ENCODE data around the gene SCGB1A1.

SCGB1A1 gene

DNA sequence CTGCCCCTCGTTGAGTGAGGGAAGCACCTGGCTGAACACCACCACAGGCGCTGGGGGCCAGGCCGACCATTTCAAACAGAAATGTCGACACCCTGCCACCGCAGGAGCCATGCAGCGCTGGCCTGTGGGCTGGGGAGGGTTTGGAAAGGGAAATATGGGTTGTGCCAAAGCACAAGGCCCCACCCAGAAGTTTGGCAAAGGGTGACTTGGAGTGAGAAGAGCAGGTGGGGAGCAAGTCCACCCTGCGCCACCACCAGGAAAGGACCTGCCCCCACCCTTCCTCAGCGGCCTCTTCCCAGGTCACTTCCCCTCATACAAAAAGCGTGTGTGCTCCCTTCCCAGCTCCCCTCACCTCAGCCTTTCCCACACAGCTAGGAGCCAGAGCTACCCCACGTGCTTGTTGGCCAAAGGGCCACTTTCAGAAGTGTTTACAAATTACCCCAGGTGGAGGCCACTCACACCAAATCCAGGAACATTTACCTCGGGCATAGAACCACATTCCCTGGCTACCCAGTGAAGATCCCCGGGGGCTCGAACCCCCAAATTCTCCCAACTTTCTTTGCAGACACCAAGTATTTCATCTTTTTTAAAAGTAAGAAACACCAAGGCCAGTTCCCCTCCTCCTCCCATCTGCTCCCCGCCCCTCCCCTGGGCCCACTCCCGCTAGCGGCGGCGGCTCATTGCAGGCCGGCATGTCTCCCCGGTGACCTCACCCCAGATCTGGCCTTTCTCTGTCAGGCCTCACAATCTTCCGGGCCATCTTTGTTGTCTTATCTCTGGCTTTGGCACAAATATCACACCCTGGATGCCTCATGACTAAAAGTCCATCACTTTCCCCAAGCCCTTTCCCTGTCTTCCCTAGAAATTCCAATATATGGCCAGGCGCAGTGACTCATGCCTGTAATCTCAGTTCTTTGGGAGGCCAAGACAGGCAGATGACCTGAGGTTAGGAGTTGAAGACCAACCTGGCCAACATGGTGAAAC, 20.5 kb upstream of the SCGB1A1 start:
- no peak for DNase-seq (ENCODE audit: low read depth)
- TF ChIP-seq, protein P1, sequence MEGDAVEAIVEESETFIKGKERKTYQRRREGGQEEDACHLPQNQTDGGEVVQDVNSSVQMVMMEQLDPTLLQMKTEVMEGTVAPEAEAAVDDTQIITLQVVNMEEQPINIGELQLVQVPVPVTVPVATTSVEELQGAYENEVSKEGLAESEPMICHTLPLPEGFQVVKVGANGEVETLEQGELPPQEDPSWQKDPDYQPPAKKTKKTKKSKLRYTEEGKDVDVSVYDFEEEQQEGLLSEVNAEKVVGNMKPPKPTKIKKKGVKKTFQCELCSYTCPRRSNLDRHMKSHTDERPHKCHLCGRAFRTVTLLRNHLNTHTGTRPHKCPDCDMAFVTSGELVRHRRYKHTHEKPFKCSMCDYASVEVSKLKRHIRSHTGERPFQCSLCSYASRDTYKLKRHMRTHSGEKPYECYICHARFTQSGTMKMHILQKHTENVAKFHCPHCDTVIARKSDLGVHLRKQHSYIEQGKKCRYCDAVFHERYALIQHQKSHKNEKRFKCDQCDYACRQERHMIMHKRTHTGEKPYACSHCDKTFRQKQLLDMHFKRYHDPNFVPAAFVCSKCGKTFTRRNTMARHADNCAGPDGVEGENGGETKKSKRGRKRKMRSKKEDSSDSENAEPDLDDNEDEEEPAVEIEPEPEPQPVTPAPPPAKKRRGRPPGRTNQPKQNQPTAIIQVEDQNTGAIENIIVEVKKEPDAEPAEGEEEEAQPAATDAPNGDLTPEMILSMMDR (IDR thresholded peaks at IDR 0.05; ENCODE audit: control insufficient read depth, extremely low read depth, insufficient read depth): no peak

DNA sequence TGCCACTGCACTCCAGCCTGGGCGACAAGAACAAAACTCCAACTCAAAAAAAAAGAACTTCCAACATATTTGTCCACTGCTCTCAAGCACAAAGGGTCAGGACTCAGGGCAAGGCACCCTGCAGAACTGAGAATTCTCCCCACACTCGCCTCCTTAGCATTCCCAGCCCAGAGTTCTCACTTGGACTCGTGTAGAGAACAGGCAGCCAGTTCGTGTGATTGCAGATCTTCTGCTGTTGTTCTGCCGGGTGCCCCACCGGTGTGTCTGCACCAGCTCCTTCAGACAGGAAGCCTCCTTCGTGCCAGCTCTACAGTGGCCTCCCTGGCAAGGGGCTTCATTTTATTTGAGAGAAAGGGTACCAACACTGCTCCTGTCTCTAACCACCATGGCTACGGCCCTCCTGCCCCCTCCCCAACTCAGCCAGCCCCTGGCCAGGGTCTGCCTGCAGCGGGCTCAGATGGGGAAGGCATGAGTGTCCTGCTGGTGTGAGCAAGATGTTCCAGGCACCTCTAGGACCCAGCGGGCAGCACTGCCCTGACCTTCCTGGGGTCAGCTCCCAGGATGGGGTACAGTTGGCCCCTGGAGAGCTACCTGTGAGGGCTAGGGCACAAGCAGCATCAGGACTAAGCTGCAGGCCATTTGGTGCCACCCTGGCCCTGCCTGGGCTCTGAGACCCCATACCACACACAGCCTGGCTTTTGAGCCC, 19.5 kb upstream of the SCGB1A1 start:
- TF ChIP-seq, protein P1 (IDR thresholded peaks at IDR 0.05; ENCODE audit: control insufficient read depth, extremely low read depth, insufficient read depth): no peak
- DNase-seq (ENCODE audit: low read depth): no peak
- no peak overlapping the region for H3K4me3 ChIP-seq (ENCODE audit: low read depth, low read length)

More for the DNA sequence above, 20.5 kb upstream of the SCGB1A1 start:
- H3K4me3 ChIP-seq (ENCODE audit: low read depth, low read length): no peak overlapping the region

DNA sequence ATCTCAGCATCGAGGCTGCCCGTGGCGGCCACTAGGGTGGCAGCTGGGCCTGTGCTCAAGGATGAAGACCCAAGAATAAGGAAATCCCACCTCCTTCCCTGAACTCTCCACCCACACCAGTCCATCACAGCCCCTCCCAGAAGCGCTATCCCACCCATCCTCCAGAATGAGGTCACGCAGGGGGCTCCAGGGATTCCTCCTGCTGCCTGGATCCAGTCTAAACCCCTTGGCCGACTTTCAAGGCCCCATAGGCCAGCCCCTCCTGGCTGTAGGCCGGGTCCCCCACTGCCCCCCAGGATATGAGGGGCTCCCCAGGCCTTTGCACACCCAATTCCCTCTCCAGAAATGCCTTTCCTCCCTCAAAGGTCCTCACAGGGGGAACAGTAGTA, 19.0 kb upstream of the SCGB1A1 start:
- DNase-seq (ENCODE audit: low read depth): no peak
- no peak overlapping the region for H3K4me3 ChIP-seq (ENCODE audit: low read depth, low read length)
- TF ChIP-seq, protein P1 (IDR thresholded peaks at IDR 0.05; ENCODE audit: control insufficient read depth, extremely low read depth, insufficient read depth): no peak

DNA sequence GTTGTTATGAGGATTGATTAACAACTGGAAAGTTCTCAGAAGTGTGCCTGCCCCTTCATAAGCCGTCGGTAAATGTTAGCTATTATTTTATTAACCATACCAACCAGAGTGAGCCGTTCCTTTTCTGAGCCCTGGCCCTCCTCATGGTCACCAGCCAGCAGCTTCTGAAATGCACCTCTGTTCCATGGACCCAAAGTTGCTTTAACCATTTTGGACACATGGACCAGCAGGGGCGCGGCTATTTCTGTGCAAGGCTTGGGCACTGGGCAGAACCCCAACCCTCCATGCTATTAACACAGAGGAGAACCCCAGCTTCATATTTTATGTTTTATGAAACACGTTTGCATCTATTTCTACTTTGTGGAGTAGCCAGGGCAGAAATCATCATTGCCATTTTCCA, 18.6 kb upstream of the SCGB1A1 start:
- no peak overlapping the region for H3K4me3 ChIP-seq (ENCODE audit: low read depth, low read length)
- no peak for DNase-seq (ENCODE audit: low read depth)
- TF ChIP-seq, protein P1 (IDR thresholded peaks at IDR 0.05; ENCODE audit: control insufficient read depth, extremely low read depth, insufficient read depth): no peak

DNA sequence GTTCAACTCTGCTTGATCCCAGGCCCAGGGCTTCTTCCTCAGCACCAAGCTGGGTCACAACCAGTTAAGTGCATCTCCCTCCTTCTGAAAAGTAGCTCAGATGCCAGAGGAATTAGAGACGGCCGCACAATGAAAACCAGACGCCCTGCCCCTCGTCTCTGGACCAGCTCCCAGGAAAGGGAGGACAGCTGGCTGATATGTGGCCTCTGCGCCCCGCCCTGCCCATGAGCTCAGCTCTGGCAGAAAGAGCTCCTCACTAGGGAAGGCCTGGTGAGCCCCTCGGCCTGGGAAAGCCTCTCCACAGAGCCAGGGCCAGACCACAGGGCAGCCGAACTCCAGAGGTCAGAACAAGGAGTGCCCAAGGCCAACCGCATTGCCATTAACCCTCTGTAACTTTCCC, 18.1 kb upstream of the SCGB1A1 start:
- no peak for DNase-seq (ENCODE audit: low read depth)
- TF ChIP-seq, protein P1 (IDR thresholded peaks at IDR 0.05; ENCODE audit: control insufficient read depth, extremely low read depth, insufficient read depth): no peak
- no peak overlapping the region for H3K4me3 ChIP-seq (ENCODE audit: low read depth, low read length)

DNA sequence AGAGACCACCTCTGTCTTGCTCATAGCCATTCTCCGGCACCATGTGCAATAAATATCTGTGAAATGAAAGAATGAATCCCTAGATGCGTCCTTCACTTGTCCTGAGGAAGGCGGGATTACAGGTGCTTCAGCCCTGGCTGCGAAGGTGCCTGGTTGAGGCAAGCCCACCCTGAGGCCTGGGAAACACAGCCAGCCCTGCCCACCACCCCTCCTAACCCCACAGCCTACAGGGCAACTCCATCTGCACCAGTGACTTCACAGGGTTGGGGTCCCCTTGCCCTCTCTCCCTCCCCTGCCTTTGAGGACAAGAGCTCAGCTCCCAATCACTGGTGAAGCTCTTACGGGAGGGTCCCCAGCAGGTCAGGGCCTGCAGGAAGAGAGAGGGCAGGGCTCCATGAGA, 17.5 kb upstream of the SCGB1A1 start:
- TF ChIP-seq, protein P1 (IDR thresholded peaks at IDR 0.05; ENCODE audit: control insufficient read depth, extremely low read depth, insufficient read depth): no peak
- no peak overlapping the region for H3K4me3 ChIP-seq (ENCODE audit: low read depth, low read length)
- no peak for DNase-seq (ENCODE audit: low read depth)
